ENCODE measurements around the gene YTHDF2.

Gene YTHDF2

DNA sequence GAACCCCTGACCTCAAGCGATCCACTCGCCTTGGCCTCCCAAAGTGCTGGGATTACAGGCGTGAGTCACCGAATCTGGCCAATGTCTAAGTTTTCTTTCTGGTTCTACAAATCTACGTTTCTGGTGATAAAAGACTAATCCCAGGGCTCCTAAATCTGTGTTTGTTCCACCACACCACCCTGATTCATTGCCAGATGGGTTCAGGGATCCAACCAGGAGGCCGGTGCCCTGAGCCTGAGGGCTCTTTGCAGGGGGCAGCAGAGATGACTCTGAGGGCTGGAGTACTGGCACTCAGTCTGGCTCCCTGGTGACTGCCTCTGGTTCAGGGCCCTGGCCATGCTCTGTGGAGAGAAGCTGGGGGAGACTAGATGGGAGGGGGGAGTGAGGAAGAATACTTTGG, 64.7 kb downstream of the YTHDF2 start:
- DNase-seq (ENCODE audit: low spot score): no peak

GRCh38 chr1:28803051-28803450, 66.3 kb downstream of the YTHDF2 start:
- DNase-seq (ENCODE audit: low spot score): no peak

- no peak for DNase-seq (ENCODE audit: low spot score)
These were observed 66.9 kb downstream of the YTHDF2 start for GRCh38 chr1:28803662-28804061.

DNA sequence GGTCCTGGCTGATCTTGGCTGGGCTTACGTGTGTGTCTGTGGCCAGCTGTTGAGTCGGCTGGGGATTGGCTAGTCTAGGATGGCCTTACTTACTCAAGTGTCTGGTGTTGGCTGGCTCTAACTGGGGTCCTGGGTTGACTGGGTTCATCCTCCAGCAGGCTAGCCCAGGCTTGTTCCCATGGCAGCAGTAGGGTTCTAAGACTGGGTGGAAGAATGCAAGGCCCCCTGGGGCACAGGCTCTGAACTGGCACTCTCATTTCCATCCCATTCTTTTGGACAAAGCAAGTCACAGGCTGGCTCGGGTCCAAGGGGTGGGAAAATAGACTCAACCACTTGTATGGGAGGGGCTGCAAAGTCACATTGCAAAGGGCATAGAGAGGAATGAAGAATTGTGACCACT, 67.3 kb downstream of the YTHDF2 start:
- DNase-seq (ENCODE audit: low spot score): no peak

DNA sequence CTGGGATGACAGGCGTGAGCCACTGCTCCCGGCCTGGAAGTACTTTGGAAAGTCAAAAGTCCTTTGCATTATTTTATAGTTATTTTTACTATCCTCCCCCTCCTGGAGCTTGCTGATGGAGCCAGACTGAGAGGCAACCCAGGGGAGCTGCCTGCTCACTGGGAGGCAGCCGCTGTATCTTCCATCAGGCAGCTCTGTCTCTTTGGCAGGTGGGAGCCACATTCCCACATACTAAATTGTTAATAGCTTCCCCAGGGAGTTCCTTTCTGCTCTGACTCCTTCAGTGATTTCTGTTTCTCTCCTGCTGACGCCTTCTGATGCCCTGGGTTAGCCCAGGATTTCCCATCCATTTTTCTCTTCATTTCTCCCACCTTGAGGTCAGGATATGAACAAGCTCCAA, 70.3 kb downstream of the YTHDF2 start:
- no peak for DNase-seq (ENCODE audit: low spot score)

- DNase-seq (ENCODE audit: low spot score): no peak
These were observed 71.2 kb downstream of the YTHDF2 start for GRCh38 chr1:28807986-28808385.

DNA sequence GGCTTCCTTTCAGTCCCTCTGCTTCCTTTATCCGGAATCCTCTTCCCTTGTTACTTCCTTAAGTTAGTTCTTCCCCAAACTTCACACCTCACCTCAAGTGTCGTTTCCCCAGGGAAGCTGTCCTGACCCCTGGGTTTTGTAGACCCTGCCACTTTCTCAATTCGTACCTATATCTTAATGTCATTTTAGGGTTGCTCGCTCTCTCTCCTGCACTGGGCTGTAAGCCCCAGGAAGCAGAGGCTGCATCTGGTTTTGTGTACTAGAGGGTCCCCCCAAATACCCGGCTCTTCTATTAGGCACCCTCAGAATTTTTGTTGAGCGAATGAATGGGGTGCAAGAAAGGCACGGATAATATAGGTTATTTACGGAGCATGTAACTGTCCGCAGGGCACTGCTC, 74.6 kb downstream of the YTHDF2 start:
- DNase-seq (ENCODE audit: low spot score): no peak

GRCh38 chr1:28811766-28812668, 75.3 kb downstream of the YTHDF2 start, which contains the start of gene OPRD1:
TSS of gene OPRD1 (plus strand) at chr1:28812170. CDS start at chr1:28812384, 214 bp downstream.
- no peak for DNase-seq (ENCODE audit: low spot score)

DNA sequence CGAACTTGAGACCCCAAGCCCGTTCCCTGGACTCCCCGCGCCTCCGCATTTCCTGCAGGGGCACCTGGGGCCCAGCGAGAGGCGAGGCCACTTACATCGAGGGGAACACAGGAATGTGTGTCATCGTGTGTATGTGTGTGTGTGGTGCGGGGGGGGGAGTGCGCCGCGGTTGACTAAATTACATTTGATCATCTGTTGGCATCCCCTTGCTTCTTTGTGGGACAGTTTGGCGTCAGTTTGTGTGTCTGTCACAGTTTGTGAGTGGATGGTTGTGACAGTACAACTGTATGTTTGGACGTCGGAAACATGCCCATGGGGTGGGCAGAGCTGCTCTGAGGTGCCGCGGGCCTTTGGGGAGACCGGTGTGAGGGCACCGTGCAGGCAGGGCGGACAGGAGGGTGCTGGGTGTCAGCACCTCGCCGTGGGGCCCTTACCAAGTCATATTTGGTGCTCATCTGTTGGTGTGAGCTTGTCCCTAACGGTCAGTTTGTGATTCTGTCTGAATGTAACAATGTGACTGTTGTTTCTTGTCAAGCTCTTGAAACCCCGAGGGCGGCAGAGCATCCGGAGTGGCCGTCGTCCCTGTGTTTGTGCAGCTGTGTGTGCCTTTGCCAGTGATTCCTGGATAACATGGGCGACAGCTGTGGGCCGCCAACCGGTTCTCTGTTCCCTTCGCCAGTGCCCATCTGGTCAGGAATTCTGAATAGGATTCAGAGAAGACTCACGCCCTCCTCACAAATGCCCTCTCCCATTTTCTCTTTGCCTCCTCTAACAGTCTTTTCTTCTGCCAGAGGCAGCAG, 76.1 kb downstream of the YTHDF2 start:
- no peak for DNase-seq (ENCODE audit: low spot score)

DNA sequence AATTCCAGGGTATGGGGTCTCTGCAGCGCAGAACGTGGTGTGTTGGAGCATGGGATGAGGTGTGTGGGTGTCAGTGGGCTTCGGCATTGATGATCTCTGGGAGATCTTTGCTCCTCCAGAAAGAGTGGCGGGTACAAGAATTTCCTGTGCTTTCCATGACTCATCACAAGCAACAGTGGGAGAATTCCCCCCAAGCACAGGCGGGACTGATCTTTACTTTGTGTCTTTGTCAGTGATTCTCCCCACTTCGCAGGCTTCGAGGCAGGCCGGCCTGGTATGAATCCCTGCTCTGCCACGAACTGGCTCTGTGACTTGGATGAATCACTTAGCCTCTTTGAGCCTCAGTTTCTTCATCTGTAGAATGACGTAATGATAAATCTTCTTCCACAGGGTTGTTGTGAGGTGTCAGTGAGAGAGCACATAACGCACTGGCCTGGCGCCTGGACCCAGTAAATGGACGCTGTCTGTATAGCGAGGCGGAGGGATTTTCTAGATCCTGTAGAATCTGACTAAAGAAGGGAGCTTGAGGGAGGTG, 77.3 kb downstream of the YTHDF2 start:
- DNase-seq (ENCODE audit: low spot score): no peak

DNA sequence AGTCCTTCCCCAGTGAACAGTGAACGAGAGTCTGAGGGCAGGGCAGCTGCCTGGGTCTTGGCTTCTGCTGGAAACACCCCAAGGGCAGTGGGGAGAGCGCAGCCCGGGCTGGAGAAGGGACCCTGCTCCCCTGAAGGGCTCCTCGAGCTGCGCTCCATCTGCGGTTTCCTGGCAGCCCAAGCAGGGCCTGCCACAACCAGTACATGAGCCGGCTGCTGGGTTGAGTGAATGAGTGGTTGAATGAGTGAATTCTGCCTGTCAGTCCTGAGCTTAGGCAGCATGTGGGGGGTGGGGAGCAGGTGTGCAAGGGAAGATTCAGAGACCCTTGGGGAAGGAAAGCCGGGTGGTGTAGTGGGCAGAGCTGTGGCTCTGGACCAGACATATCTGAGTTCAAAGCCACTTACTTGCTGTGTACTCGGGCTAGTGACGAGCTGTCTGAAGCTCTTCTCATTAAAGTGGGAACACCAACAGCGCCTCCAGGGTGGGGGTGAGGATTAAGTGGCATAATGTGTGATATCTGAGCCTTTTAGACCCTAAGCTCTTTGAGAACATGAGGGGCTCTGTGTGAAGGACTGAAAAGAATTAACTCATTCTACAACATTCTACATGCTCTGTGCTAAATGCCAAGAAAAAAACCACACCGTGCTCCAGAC, 78.9 kb downstream of the YTHDF2 start:
- DNase-seq (ENCODE audit: low spot score): no peak

DNA sequence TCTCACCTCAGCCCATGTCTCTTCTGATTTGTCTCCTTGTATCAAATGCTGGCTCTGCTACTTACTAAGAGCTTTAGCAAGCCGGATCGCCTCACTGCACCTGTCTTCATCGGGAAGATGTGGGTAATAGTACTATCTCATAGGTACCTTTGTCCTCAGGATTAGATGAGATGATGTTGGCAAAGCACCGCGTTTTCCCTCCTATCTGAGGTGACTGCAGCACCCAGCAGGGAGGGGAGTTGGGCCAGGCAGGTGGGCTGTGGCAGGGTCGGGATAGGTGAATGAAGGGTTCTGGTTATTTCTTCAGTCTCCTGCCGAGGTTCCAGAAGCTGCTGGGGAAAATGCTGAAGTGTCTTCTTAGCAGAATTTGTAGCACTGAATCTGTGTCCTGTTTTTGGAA, 80.4 kb downstream of the YTHDF2 start:
- no peak for DNase-seq (ENCODE audit: low spot score)

DNA sequence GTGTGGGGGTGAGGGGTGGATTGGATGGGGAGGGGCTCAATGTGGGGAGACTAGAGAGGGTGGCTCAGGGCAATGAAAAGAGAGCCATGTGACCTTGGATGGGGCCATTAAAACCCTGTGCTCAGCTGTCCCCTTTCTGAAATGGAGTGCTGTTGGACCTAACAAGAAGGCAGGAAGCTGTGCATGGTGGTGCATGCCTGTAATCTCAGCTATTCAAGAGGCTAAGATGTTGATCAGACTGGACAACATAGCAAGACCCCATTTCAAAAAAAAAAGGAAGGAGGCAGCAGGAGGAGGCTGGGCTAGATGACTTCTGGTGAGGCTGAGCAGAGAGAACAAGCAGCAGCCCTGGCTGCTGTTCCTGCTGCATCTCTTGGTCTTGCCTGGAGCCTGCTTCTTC, 82.3 kb downstream of the YTHDF2 start:
- DNase-seq (ENCODE audit: low spot score): no peak
